GM21526 (cell line): ENCODE data around the gene NAGLU.

Experiments used
- ATAC-seq: cut with Tn5 transposase; IDR thresholded peaks from one replicate; pipeline ENCODE4 v1.9.1; 2021; ENCODE audit warnings: moderate library complexity; ENCODE audit not compliant: unreplicated experiment, low FRiP score

NAGLU gene

GRCh38 chr17:42563143-42563509 lies 27.1 kb downstream of the NAGLU start:
- no peak for ATAC-seq

- no peak for ATAC-seq
Measured at GRCh38 chr17:42563543-42563942, 27.5 kb downstream of the NAGLU start.

GRCh38 chr17:42563950-42564349 lies 27.9 kb downstream of the NAGLU start:
- no peak for ATAC-seq

- no peak for ATAC-seq
Measured at GRCh38 chr17:42564815-42565522, 28.9 kb downstream of the NAGLU start.

- ATAC-seq: no peak
Measured at GRCh38 chr17:42565523-42566214, 29.6 kb downstream of the NAGLU start.

GRCh38 chr17:42566215-42566882 lies 30.3 kb downstream of the NAGLU start:
- ATAC-seq: peak; percentile 4

- peak; percentile 41 for ATAC-seq
Measured at GRCh38 chr17:42566883-42567573, 31.0 kb downstream of the NAGLU start, which contains the start of gene MLX. Gene MLX, plus strand, starts transcription at chr17:42567100. Its CDS starts 25 bp downstream, at chr17:42567125.

- ATAC-seq: no peak
Measured at GRCh38 chr17:42568341-42569111, 32.5 kb downstream of the NAGLU start.

GRCh38 chr17:42571435-42572225 lies 35.6 kb downstream of the NAGLU start:
- ATAC-seq: no peak

GRCh38 chr17:42573095-42573494 lies 37.1 kb downstream of the NAGLU start:
- ATAC-seq: no peak

GRCh38 chr17:42574463-42574862 lies 38.4 kb downstream of the NAGLU start:
- no peak for ATAC-seq

GRCh38 chr17:42577140-42577531 lies 41.1 kb downstream of the NAGLU start:
- ATAC-seq: peak; percentile 1

- peak; percentile 57 for ATAC-seq
Measured at GRCh38 chr17:42577532-42578281, 41.7 kb downstream of the NAGLU start, which contains the start of gene PSMC3IP. Gene PSMC3IP, minus strand, starts transcription at chr17:42577729. Its CDS starts 43 bp downstream, at chr17:42577686.

- peak; percentile 54 for ATAC-seq
Measured at GRCh38 chr17:42578282-42578869, 42.3 kb downstream of the NAGLU start.

GRCh38 chr17:42579794-42580551 lies 43.9 kb downstream of the NAGLU start:
- no peak for ATAC-seq

GRCh38 chr17:42581744-42582270 lies 45.8 kb downstream of the NAGLU start:
- ATAC-seq: no peak

GRCh38 chr17:42584880-42585279 lies 48.8 kb downstream of the NAGLU start:
- ATAC-seq: no peak
